Endothelial cell of umbilical vein (primary cell): ENCODE results near the gene PML. TPM values are rescaled to one million over a fixed set of nuclear protein-coding genes. Genes with fewer than 3 reads are reported as not detected.

Source experiments
- BruUV-seq: library from RNA; stranded (reverse); fragments of 400-500 nt; replicated peaks from 2 replicates; lab custom pipeline; 2021; lab: Mats Ljungman, UMichigan
- CTCF ChIA-PET: fragments of 300-600, 350-600 bp; sonication (Branson Sonifier 250); formaldehyde crosslinking; loops from one replicate; lab custom pipeline; 2021; ENCODE audit warnings: antibody characterized with exemption, inconsistent platforms; lab: Charles Lee
- POLR2A ChIA-PET: fragments of 300-600, 350-600 bp; sonication (Branson Sonifier 250); formaldehyde crosslinking; loops from one replicate; lab custom pipeline; 2021; ENCODE audit warnings: antibody characterized with exemption, inconsistent platforms; lab: Charles Lee
- DNase-seq: peaks from one replicate; pipeline ENCODE4 v3.0.0-alpha.2; 2011; ENCODE audit warnings: low read depth, low spot score
- FAIRE-seq: peaks from 2 replicates; lab custom pipeline; 2011; peaks lifted over from hg19 to GRCh38; lab: Jason Lieb, UNC
- H2AFZ ChIP-seq: 2 replicates; pipeline ENCODE4 v1.6.0; 2012; ENCODE audit warnings: low read depth, low read length, control low read depth, inconsistent platforms
- H3K27ac ChIP-seq: 2 replicates; pipeline ENCODE4 v1.5.1; 2011; ENCODE audit warnings: low read depth, mild to moderate bottlenecking, control low read depth, low read length, moderate library complexity; ENCODE audit not compliant: insufficient read depth
- H3K27me3 ChIP-seq, 2 experiments: 2 replicates each; pipeline versions ENCODE4 v1.6.0 to v1.6.1; 2011; ENCODE audit warnings: low read length in 2 of 2, mixed read lengths in 1 of 2; ENCODE audit not compliant: control insufficient read depth in 2 of 2, insufficient read depth in 2 of 2
- H3K36me3 ChIP-seq, 2 experiments: 2 replicates in 1 of 2; 3 replicates in 1 of 2; pipeline ENCODE4 v1.5.1; 2011; ENCODE audit warnings: low read length in 2 of 2, mild to moderate bottlenecking in 1 of 2, moderate library complexity in 1 of 2; ENCODE audit not compliant: control insufficient read depth in 2 of 2, insufficient read depth in 2 of 2; ENCODE audit errors: extremely low read depth in 1 of 2
- H3K4me1 ChIP-seq: 3 replicates; pipeline ENCODE4 v1.5.1; 2011; ENCODE audit warnings: mild to moderate bottlenecking, low read length; ENCODE audit not compliant: control insufficient read depth, insufficient read depth; ENCODE audit errors: extremely low read depth
- H3K4me2 ChIP-seq: 2 replicates; pipeline ENCODE4 v1.6.1; 2011; ENCODE audit warnings: low read length, control low read depth, mixed read lengths; ENCODE audit not compliant: insufficient read depth
- H3K4me3 ChIP-seq, 3 experiments: fragments of 200-600 bp in 1 of 3; sonication (generic), shearing (Covaris generic) in 1 of 3; replicated peaks in 1 of 3; 2 replicates each; pipeline ENCODE4 v1.5.1; 2011 to 2016; ENCODE audit warnings: control low read depth in 3 of 3, low read length in 3 of 3, mild to moderate bottlenecking in 2 of 3, inconsistent platforms in 1 of 3, low read depth in 1 of 3, moderate library complexity in 1 of 3; ENCODE audit not compliant: insufficient read depth in 1 of 3
- H3K79me2 ChIP-seq: 2 replicates; pipeline ENCODE4 v1.6.0; 2012; ENCODE audit warnings: low read length, inconsistent platforms; ENCODE audit not compliant: control insufficient read depth, insufficient read depth
- H3K9ac ChIP-seq: replicated peaks from 2 replicates; pipeline ENCODE3; 2011; ENCODE audit warnings: low read length, control low read depth; ENCODE audit not compliant: insufficient read depth; ENCODE audit errors: extremely low read depth
- H3K9me1 ChIP-seq: replicated peaks from 3 replicates; pipeline ENCODE4 v1.6.0; 2011; ENCODE audit warnings: mild to moderate bottlenecking, low read length; ENCODE audit not compliant: control insufficient read depth, insufficient read depth; ENCODE audit errors: extremely low read depth
- H3K9me3 ChIP-seq: replicated peaks from 2 replicates; pipeline ENCODE4 v1.5.1; 2012; ENCODE audit warnings: low read length, inconsistent platforms; ENCODE audit not compliant: control insufficient read depth, insufficient read depth
- H4K20me1 ChIP-seq: replicated peaks from 2 replicates; pipeline ENCODE3; 2011; ENCODE audit warnings: mild to moderate bottlenecking, low read length; ENCODE audit not compliant: control insufficient read depth, insufficient read depth; ENCODE audit errors: extremely low read depth
- FOS ChIP-seq: IDR thresholded peaks from 2 replicates; pipeline ENCODE4 v1.6.1; 2011; ENCODE audit warnings: mild to moderate bottlenecking, low read length, moderate library complexity, borderline replicate concordance; ENCODE audit not compliant: insufficient read depth
- MAX ChIP-seq: IDR thresholded peaks from 2 replicates; pipeline ENCODE4 v1.6.1; 2011; ENCODE audit not compliant: insufficient read depth, insufficient read length
- MYC ChIP-seq: IDR thresholded peaks from one replicate; pipeline ENCODE4 v1.6.1; 2011; ENCODE audit warnings: mild to moderate bottlenecking, low read depth, low read length
- POLR2AphosphoS5 ChIP-seq: IDR thresholded peaks from 2 replicates; pipeline ENCODE4 v1.6.1; 2012; ENCODE audit warnings: low read depth, mild to moderate bottlenecking, control low read depth, low read length, moderate library complexity; ENCODE audit not compliant: insufficient read depth
- dilution Hi-C: fragments of 300-500 bp; cut with MboI; formaldehyde crosslinking; loops from one replicate; pipeline ENCODE4 v1.15.0; 2019; ENCODE audit warnings: low sequenced_read_pairs; ENCODE audit not compliant: extremely low pct_ligation_motif_present
- intact Hi-C: fragments of 100-400 bp; cut with micrococcal nuclease; formaldehyde crosslinking; loops from one replicate; pipeline ENCODE4 v1.10.0; 2022
- polyA plus RNA-seq, 4 experiments: library from polyadenylated mRNA; depleted of rRNA in 3 of 4; stranded (reverse) in 3 of 4; unstranded in 1 of 4; fragments of >200 nt; gene quantifications; 2 replicates each; pipeline versions ENCODE4 v1.2.1 to v1.2.3, GENCODE V29; 2011 to 2012; ENCODE audit warnings: missing spikeins in 1 of 4
- total RNA-seq: library from RNA; stranded (reverse); gene quantifications from 2 replicates; pipeline ENCODE4 v1.2.3, GENCODE V29; 2021

Gene PML
- total and polyA plus RNA-seq, 2 donors (not counting 3 experiments of a cell fraction or from before 2014, with no cell fraction given): 30.4 to 79.6 TPM

GRCh38 chr15:73993211-73993994 lies 1.1 kb upstream of the PML start:
- FAIRE-seq: no peak
- Histone ChIP-seq H3K27ac (no peak overlapping the region), H4K20me1 (no peaks in the 10 kb centered on the region), H3K27me3 (no peaks in the 10 kb centered on the region), H3K4me2 (no peak overlapping the region), H3K4me3 (no peak overlapping the region), H2AFZ (no peak overlapping the region), H3K9ac (no peak overlapping the region), H3K9me3 (no peaks in the 10 kb centered on the region), H3K36me3 (peaks cover 4% of the 10 kb centered on the region in 2 experiments), H3K4me1 (peaks cover 51% of the 10 kb centered on the region), H3K9me1 (no peaks in the 10 kb centered on the region), H3K79me2 (peaks cover 35% of the 10 kb centered on the region)
- CTCF ChIA-PET: interaction anchor here (1.2 to 4.0 kb wide), 10 partner anchors 10 to 55 kb away, joined by 3 to 65 read pairs (median 10); no protein-coding TSS in a partner anchor
- DNase-seq: no peak
- dilution Hi-C loops: no loop called here
- POLR2A ChIA-PET: interaction anchor here (1.5 kb wide), 1 partner anchor 22 kb away, joined by 3 read pairs; no protein-coding TSS in a partner anchor
- intact Hi-C loops: loop anchor here (2.0 kb wide), 1 partner anchor 43 kb away; no protein-coding TSS in a partner anchor
- TF ChIP-seq MYC (no peak), MAX (no peak), POLR2AphosphoS5 (no peak), FOS (no peak)
- BruUV-seq: no TSS peak
